T follicular helper cell (primary cell): Measurements from ENCODE around the gene CCDC191.
A peak's percentile ranks its signal among the peaks of the same experiment; 100 is the strongest.

ENCODE experiments used
- DNase-seq: peaks from one replicate; pipeline ENCODE4 v3.0.0-alpha.2; 2020; ENCODE audit warnings: low read depth

Gene CCDC191

DNA sequence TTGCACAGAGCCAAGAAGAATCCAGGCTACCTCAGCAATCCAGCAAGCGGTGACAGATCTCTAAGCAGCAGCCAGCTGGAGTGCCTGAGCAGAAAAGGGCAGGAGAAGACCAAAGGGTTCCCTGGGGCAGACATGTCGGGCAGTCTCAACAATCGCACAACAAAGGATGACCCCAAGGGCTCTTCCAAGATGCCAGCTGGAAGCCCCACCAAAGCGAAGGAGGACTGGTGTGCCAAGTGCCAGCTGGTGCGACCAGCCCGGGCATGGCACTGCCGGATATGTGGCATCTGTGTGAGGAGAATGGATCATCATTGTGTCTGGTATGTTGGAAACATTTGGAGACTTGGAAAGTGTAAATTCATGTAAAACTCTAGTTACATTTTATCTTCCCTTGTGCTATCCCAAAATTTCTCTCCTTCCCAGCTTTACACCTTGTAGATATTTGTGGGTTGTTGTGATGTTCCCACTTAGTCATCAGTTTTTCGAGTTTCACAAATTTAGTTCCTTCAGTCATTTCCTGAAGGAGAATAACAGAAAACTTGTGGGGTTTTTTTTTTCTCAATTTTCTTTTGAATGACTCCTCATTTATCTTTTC lies 102.1 kb downstream of the CCDC191 start:
- DNase-seq: no peak

DNA sequence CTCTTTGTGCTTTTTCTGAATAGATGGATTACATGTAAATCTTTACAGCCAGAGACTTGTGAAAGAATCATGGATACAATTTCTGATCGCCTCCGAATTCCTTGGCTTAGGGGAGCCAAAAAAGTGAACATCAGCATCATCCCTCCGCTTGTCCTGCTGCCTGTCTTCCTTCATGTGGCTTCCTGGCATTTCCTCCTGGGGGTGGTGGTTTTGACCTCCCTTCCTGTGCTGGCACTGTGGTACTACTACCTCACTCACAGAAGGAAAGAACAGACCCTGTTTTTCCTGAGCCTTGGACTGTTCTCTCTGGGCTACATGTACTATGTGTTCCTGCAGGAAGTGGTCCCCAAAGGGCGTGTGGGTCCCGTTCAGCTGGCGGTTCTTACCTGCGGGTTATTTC lies 102.6 kb downstream of the CCDC191 start:
- no peak for DNase-seq

DNA sequence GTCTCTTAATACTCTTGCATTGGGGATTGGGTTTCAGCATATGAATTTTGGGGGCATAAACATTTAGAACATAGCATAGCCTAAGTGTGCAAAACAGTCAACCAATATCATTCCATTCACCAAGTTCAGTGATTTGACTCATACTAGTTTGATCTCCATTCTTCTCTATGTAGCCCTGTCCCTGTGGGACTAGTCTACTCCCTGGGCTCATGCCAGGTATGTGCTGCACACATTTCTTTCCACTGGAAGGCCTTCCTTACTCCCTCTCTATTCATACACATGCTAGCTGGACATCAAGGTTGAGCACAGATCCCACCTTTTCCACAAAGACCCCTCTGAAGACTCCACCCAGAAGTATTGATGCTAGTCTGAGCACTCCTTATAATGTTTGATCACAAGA lies 103.4 kb downstream of the CCDC191 start:
- no peak for DNase-seq

DNA sequence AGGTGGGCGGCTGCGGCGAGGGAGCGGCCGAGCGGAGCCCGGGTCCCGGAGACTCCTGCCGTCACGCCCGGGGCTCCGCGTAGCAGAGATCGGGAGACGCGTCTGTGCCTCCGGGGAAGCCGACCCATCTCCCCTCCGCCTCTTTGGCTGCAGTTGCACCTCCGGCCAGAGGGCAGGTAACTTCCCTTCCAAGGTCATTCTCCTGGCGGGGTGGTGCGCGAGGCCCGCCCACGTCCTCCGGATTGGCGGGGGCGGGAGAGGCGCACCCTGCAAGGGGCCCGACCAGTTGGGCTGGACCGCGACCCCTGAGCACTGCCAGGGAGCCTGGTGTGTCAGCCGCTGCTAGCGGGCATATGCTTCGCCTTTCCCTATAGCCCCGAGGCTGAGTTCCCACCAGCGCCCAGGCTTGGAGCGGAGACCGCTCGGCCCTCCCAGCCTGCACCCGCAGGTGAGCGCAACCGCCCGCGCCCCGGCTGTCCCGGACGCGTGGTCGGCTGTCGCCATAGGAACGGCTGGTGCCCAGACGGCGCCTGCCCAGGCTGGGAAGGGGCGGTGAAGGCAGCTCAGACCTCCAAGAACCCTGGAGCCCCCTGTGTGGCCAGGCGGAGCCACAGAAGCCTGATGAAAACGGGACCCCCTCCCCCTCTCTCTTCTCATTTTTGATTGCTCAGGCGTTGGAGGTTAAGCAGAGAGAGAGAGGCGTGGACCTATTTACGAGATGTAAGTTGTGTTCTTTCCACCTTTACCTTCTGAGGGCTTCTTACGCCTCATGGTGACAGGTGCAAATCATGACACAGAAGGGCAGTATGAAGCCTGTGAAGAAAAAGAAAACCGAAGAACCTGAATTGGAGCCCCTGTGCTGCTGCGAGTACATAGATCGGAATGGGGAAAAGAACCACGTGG lies 108.1 kb downstream of the CCDC191 start:
- DNase-seq: no peak

DNA sequence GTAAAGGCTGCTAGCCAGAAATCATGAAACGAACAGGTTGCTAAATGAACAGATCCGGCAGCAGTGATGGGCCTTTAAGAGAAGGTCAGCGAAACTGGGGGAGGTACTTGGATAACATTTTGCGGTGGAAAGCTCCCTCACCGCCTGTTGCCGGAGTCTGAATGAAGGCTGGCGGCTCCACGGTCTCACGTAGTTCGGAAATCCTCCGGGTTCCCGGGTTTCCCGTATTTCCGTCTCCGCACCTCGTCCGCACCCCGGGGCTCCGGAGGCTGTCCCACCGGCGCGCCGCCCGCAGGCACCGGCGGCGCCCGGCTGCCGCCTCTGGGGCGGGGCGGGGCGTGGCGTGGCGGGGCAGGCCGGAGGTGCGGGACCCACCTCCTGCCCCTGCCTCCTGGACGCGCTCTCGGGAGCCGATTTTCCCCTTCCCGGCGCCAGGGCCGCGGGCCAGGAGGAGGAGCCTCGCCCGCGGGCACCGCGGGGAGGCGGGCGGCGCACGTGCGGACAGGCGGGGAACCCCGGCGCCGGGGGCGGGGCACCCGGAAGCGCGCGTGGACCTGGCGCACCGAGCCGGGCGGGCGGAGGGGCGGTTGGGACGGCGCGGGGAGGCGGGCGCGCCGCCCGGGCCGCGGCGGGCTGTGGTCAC lies 108.8 kb downstream of the CCDC191 start, which contains the start of gene ZDHHC23:
Gene ZDHHC23, plus strand, starts transcription at position 642 of the 643 bp plus-strand sequence. CDS start 790 bp downstream, outside the sequence.
- DNase-seq: peak; percentile 56

DNA sequence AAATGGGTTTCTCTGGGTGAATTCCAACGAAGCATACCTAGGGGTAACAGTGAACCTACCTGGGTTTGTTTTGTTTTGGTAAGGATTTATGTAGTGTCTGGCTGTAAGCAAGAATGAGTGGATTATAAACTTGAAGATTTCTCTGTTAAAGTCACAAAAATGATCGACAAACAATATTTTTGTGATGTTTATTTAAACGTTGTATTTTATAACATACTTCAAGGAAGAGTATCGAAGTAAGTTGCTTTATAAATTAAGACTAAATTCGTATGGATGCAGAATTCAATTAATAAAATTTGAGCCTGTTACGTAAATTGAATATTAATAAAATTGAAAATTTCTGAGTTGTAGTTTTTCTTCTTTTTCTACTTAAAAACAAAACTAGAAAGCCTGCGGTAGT lies 109.5 kb downstream of the CCDC191 start:
- DNase-seq: no peak

DNA sequence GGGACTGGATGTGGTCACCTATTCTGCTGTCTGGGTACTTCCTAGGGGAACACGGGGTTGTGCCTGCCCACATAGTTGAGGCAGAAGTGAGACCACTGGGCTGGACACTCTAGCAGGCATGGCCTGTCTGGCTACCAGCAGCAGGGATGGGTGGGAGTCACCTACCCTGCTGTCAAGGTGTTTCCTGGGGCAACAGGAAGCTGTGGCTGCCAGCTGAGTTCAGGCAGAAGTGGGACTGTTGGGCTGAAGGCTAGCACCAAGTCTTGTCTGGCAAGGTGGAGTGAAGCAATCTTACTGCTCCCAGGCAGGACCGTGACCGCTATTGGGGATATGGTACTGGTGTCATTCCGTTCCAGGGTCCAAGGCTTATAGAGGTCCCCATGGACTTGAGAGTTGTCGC lies 128.8 kb downstream of the CCDC191 start:
- no peak for DNase-seq

DNA sequence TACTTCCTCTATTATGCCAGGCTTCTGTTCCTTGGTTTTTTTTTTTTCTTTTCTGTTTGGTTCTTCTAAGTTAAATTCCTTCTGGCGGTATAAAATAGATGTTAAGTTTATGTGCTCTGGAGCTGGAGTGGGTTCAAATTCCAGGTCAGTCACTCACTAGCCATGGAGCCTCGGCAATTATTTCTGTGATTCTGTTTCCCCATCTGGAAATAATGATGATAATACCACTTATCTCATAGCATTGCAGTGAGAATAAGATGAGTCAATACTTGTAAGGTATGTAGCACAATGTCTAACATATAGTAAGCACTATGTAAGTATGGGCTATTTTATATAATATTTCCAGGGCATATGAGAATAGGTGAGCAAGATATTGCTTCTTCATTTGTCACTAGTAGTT lies 141.7 kb downstream of the CCDC191 start:
- DNase-seq: no peak
